LNCAP (cell line): Measurements from ENCODE around the gene PHF14.

Source experiments
- CTCF ChIP-seq: fragments of 450-650 bp; IDR thresholded peaks from 2 replicates; pipeline ENCODE4 v1.5.1; 2017; ENCODE audit warnings: mild to moderate bottlenecking

PHF14 gene

GRCh38 chr7:10977113-10977512 lies 3.4 kb downstream of the PHF14 start:
- no peak for TF ChIP-seq CTCF

- no peak for TF ChIP-seq CTCF
These were observed 7.6 kb downstream of the PHF14 start for GRCh38 chr7:10981317-10981716.

- no peak for TF ChIP-seq CTCF
These were observed 25.5 kb downstream of the PHF14 start for GRCh38 chr7:10998996-10999757.

GRCh38 chr7:11005202-11005601 lies 31.5 kb downstream of the PHF14 start:
- no peak for TF ChIP-seq CTCF

GRCh38 chr7:11006291-11006690 lies 32.6 kb downstream of the PHF14 start:
- TF ChIP-seq CTCF = no peak

GRCh38 chr7:11009631-11010030 lies 36.0 kb downstream of the PHF14 start:
- no peak for TF ChIP-seq CTCF

- no peak for TF ChIP-seq CTCF
These were observed 47.8 kb downstream of the PHF14 start for GRCh38 chr7:11021468-11021867.
